KMS-11 (cell line): Measurements from ENCODE around the gene AIFM3.

Experiments
- H2AFZ ChIP-seq: fragments of 200-600 bp; sonication (generic); 2 replicates; pipeline ENCODE4 v1.6.1; 2016; ENCODE audit warnings: antibody characterized with exemption, mixed run types, low read depth
- H3K27ac ChIP-seq: fragments of 200-600 bp; sonication (generic); 2 replicates; pipeline ENCODE4 v1.6.1; 2016; ENCODE audit warnings: mild to moderate bottlenecking, mixed run types
- H3K27me3 ChIP-seq: fragments of 200-600 bp; sonication (generic); 2 replicates; pipeline ENCODE4 v1.6.1; 2017; ENCODE audit warnings: mild to moderate bottlenecking, low read depth, mixed run types, moderate library complexity; ENCODE audit not compliant: insufficient read depth
- H3K36me3 ChIP-seq: fragments of 200-600 bp; sonication (generic); 2 replicates; pipeline ENCODE4 v1.6.1; 2017; ENCODE audit warnings: mild to moderate bottlenecking, mixed run types; ENCODE audit not compliant: insufficient read depth
- H3K4me1 ChIP-seq: fragments of 200-600 bp; sonication (generic); 2 replicates; pipeline ENCODE4 v1.6.1; 2016; ENCODE audit warnings: mild to moderate bottlenecking, low read depth, mixed run types; ENCODE audit not compliant: poor library complexity, severe bottlenecking
- H3K4me2 ChIP-seq: fragments of 200-600 bp; sonication (generic); 2 replicates; pipeline ENCODE4 v1.7.0; 2016; ENCODE audit warnings: mild to moderate bottlenecking, mixed run types
- H3K4me3 ChIP-seq: fragments of 200-600 bp; sonication (generic); IDR thresholded peaks from 2 replicates; pipeline ENCODE4 v1.6.1; 2017; ENCODE audit warnings: low read depth, low read length, mixed read lengths; ENCODE audit not compliant: insufficient read depth
- H3K79me2 ChIP-seq: fragments of 200-600 bp; sonication (generic); 2 replicates; pipeline ENCODE4 v1.6.1; 2016; ENCODE audit warnings: low read depth, mixed run types; ENCODE audit not compliant: insufficient read depth
- H3K9ac ChIP-seq: fragments of 200-600 bp; sonication (generic); 2 replicates; pipeline ENCODE4 v1.6.1; 2016; ENCODE audit warnings: mild to moderate bottlenecking, mixed run types
- H4K20me1 ChIP-seq: fragments of 200-600 bp; sonication (generic); 2 replicates; pipeline ENCODE4 v1.6.1; 2016; ENCODE audit warnings: mild to moderate bottlenecking, mixed run types; ENCODE audit not compliant: insufficient read depth
- CTCF ChIP-seq: fragments of 200-600 bp; sonication (generic); conservative IDR thresholded peaks from 2 replicates; pipeline ENCODE4 v1.6.1; 2017; ENCODE audit warnings: low read depth, mild to moderate bottlenecking, antibody characterized with exemption, low read length, moderate library complexity, mixed read lengths

The AIFM3 gene

DNA sequence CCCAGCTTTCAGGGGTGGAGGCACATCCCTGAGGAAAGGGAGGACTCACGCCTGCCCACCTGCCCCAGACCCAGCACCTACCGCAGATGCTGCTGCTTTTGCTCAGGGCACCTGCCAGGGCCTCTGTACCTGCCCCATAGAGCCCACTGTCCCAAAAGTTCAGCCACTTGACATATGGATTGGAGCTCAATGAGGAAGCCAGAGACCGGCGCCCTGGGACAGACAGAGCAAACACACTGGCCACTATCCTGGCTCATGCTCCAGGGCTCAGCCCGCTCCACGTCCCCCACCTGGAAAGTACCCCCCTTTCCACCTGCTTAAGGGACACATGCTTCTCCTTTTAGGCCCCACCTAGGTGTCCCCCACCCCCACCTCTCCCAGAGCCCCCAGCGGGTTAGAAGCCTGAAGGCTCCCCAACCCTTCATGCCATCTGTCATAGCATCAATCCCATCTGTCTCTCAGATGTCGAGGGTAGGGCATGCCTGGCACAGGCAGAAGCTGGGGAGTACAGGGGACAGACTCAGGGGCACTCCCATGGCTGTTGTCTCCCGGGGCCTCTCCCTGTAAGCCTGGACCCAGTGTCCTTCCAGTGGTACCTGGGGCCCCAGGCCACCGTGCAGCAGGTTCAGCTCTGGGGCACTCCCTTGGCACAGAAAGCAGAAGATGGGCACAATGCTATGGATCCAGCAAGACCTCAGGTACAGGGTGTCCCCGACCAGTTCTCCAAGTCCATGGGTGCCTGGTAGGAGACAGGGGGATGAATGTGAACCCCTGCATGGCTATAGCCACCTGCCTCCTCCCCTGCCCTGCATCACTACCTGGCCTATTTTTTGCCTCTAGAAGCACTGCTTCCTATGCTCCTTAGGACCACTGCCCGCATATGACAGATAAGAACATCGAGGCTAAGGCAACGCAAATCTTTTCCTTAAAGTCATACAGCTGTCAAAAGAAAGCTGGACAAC lies 45.7 kb downstream of the AIFM3 start:
- no peaks in the 10 kb centered on the region for H3K4me1 ChIP-seq
- H3K27ac ChIP-seq, result no peak overlapping the region
- no peak overlapping the region for H3K4me2 ChIP-seq
- H4K20me1 ChIP-seq, result no peaks in the 10 kb centered on the region
- no peak overlapping the region for H2AFZ ChIP-seq
- peaks cover 39% of the 10 kb centered on the region for H3K27me3 ChIP-seq
- no peaks in the 10 kb centered on the region for H3K36me3 ChIP-seq
- no peak for TF ChIP-seq CTCF
- no peak overlapping the region for H3K4me3 ChIP-seq
- no peak overlapping the region for H3K9ac ChIP-seq
- no peaks in the 10 kb centered on the region for H3K79me2 ChIP-seq

DNA sequence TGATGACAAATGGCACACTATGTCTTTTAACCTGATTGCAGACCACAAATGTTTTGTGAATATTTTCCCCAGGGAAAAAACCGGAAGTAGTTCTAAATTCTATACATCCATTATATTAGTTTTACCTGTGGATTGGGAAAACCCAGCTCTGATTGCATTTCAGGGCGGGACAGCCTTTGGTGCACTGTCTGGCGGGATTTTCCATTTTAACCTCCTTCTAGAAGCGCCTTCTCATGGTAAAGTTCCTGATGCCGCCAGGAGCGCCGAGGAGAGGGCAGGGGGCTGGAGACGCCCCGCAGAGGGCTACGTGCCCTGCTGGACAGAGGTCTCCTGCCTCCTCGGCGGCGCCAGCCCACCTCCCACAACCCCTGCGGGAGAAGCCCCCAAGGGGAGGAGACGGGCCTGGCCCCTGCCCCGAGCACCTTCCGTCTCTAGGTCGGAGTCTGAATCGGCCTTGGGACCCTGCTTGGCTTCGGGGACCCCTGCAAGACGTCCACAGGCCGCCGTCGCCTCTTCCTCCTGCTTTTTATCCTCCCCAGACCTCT lies 46.7 kb downstream of the AIFM3 start:
- H3K36me3 ChIP-seq, result no peaks in the 10 kb centered on the region
- H3K27me3 ChIP-seq, result peaks cover 44% of the 10 kb centered on the region
- H4K20me1 ChIP-seq, result no peaks in the 10 kb centered on the region
- H3K4me3 ChIP-seq, result no peak overlapping the region
- H3K27ac ChIP-seq, result no peak overlapping the region
- no peaks in the 10 kb centered on the region for H3K79me2 ChIP-seq
- H3K9ac ChIP-seq, result no peak overlapping the region
- H3K4me2 ChIP-seq, result no peak overlapping the region
- H2AFZ ChIP-seq, result no peak overlapping the region
- no peaks in the 10 kb centered on the region for H3K4me1 ChIP-seq
- TF ChIP-seq CTCF, result no peak

DNA sequence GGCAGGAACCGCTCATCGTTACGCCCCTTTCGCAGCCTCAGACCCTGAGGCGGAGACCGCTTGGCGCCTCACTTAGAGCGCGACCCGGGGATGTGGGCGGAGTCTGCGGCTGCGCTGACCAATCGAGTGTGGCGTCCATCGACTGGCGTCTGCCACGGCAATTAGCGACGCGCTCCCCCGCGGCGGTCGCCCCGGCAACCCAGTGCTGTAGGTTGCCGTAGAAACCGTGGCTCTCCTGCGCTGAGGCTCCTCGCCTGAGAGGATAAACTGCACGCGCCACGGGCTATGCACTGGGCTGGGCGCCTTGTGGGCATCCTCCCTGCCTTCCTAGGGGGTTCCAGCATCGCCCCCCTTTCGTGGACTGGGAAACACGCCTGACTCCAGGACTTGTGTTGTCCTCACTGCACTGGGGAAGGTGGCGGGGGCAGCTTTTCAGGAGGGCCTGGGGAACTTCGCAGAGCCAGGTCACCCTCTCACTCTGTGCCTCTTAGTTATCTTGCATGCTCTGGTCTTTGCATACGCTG lies 47.2 kb downstream of the AIFM3 start:
- Histone ChIP-seq H3K4me1 (no peaks in the 10 kb centered on the region), H3K9ac (no peak overlapping the region)

More for the DNA sequence above, 47.2 kb downstream of the AIFM3 start:
- no peak overlapping the region for H3K27ac ChIP-seq
- H3K36me3 ChIP-seq, result no peaks in the 10 kb centered on the region
- no peaks in the 10 kb centered on the region for H4K20me1 ChIP-seq
- no peak overlapping the region for H2AFZ ChIP-seq
- H3K4me2 ChIP-seq, result no peak overlapping the region
- H3K79me2 ChIP-seq, result no peaks in the 10 kb centered on the region
- no peak for TF ChIP-seq CTCF
- H3K4me3 ChIP-seq, result no peak overlapping the region
- H3K27me3 ChIP-seq, result peaks cover 48% of the 10 kb centered on the region
